IMR-90 (cell line): Measurements from ENCODE around the gene MOB3A.
"Not testable (repeated sequence)": the region's sequence is repeated elsewhere in the genome, so short reads cannot be mapped to it uniquely, and the experiment has no call there.

Source experiments
- BHLHE40 ChIP-seq: fragments of 150-350 bp; IDR thresholded peaks from 2 replicates; pipeline ENCODE4 v1.6.1; 2016; ENCODE audit warnings: mild to moderate bottlenecking, low read depth, low read length
- CEBPB ChIP-seq: IDR thresholded peaks from 2 replicates; pipeline ENCODE4 v1.6.1; 2012; ENCODE audit warnings: low read depth, low read length, improper control_type of control experiment
- FOS ChIP-seq: fragments of 150-350 bp; IDR thresholded peaks from 2 replicates; pipeline ENCODE4 v1.6.1; 2016; ENCODE audit warnings: low read depth, low read length
- MAFK ChIP-seq: IDR thresholded peaks from 2 replicates; pipeline ENCODE4 v1.6.1; 2012; ENCODE audit warnings: low read depth, low read length, improper control_type of control experiment
- MAZ ChIP-seq: IDR thresholded peaks from 2 replicates; pipeline ENCODE4 v1.6.1; 2012; ENCODE audit warnings: low read depth, mild to moderate bottlenecking, low read length, improper control_type of control experiment, moderate library complexity, borderline replicate concordance
- NFE2L2 ChIP-seq: fragments of 150-350 bp; IDR thresholded peaks from 2 replicates; pipeline ENCODE4 v1.6.1; 2016; ENCODE audit warnings: low read depth, mild to moderate bottlenecking, low read length
- POLR2A ChIP-seq: IDR thresholded peaks from 2 replicates; pipeline ENCODE4 v1.6.1; 2012; ENCODE audit warnings: mild to moderate bottlenecking, low read depth, low read length
- RAD21 ChIP-seq: IDR thresholded peaks from 2 replicates; pipeline ENCODE4 v1.6.1; 2012; ENCODE audit warnings: low read length, improper control_type of control experiment
- RCOR1 ChIP-seq: IDR thresholded peaks from 2 replicates; pipeline ENCODE4 v1.6.1; 2012; ENCODE audit warnings: mild to moderate bottlenecking, low read length, improper control_type of control experiment; ENCODE audit not compliant: insufficient replicate concordance
- RFX5 ChIP-seq: IDR thresholded peaks from 2 replicates; pipeline ENCODE4 v1.8.0; 2012; ENCODE audit warnings: low read depth, mild to moderate bottlenecking, low read length, moderate library complexity
- SMC3 ChIP-seq: fragments of 150-350 bp; IDR thresholded peaks from 2 replicates; pipeline ENCODE4 v1.6.1; 2016; ENCODE audit warnings: low read depth, mild to moderate bottlenecking, antibody characterized with exemption, low read length, moderate library complexity
- TF ChIP-seq, protein P1 (sequence below): conservative IDR thresholded peaks from 2 replicates; pipeline ENCODE4 v1.5.1; 2012; ENCODE audit warnings: mild to moderate bottlenecking, low read depth, low read length, improper control_type of control experiment
- TF ChIP-seq, protein P2 (sequence below): fragments of 150-350 bp; IDR thresholded peaks from 2 replicates; pipeline ENCODE4 v1.6.1; 2016; ENCODE audit warnings: low read depth, mild to moderate bottlenecking, low read length, moderate library complexity, borderline replicate concordance
- TF ChIP-seq, protein P3 (sequence below): fragments of 150-350 bp; IDR thresholded peaks from 2 replicates; pipeline ENCODE4 v1.6.1; 2017; ENCODE audit warnings: mild to moderate bottlenecking, antibody characterized with exemption, low read length, low read depth

DNA sequence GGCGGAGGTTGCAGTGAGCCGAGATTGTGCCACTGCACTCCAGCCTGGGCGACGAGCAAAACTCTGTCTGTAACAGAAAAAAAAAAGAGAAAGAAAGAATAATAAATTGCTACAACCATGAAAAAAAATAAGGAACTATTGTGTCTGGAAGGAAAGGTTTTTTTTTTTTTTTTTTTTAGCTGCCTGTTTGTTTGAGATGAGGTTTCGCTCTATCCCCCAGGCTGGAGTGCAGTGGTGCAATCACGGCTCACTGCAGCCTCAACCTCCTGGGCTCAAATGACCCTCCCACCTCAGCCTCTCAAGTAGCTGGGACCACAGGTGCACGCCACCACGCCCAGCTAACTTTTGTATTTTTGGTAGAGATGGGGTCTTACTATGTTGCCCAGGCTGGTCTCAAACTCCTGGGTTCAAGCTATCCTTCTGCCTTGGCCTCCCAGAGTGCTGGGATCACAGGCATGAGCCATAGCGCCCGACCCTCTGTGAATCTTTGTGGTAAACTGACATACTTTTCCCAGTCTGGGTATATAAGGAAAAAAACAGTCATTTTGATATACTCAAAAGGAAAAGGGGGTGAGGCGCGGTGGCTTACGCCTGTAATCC, 4.1 kb downstream of the MOB3A start:
- TF ChIP-seq FOS, POLR2A, BHLHE40, RFX5, RCOR1, RAD21, MAFK, SMC3, CEBPB, MAZ, NFE2L2: not testable (repeated sequence)
- TF ChIP-seq, protein P1, sequence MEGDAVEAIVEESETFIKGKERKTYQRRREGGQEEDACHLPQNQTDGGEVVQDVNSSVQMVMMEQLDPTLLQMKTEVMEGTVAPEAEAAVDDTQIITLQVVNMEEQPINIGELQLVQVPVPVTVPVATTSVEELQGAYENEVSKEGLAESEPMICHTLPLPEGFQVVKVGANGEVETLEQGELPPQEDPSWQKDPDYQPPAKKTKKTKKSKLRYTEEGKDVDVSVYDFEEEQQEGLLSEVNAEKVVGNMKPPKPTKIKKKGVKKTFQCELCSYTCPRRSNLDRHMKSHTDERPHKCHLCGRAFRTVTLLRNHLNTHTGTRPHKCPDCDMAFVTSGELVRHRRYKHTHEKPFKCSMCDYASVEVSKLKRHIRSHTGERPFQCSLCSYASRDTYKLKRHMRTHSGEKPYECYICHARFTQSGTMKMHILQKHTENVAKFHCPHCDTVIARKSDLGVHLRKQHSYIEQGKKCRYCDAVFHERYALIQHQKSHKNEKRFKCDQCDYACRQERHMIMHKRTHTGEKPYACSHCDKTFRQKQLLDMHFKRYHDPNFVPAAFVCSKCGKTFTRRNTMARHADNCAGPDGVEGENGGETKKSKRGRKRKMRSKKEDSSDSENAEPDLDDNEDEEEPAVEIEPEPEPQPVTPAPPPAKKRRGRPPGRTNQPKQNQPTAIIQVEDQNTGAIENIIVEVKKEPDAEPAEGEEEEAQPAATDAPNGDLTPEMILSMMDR = not testable (repeated sequence)
- TF ChIP-seq, protein P2, sequence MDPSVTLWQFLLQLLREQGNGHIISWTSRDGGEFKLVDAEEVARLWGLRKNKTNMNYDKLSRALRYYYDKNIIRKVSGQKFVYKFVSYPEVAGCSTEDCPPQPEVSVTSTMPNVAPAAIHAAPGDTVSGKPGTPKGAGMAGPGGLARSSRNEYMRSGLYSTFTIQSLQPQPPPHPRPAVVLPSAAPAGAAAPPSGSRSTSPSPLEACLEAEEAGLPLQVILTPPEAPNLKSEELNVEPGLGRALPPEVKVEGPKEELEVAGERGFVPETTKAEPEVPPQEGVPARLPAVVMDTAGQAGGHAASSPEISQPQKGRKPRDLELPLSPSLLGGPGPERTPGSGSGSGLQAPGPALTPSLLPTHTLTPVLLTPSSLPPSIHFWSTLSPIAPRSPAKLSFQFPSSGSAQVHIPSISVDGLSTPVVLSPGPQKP = not testable (repeated sequence)
- TF ChIP-seq, protein P3, sequence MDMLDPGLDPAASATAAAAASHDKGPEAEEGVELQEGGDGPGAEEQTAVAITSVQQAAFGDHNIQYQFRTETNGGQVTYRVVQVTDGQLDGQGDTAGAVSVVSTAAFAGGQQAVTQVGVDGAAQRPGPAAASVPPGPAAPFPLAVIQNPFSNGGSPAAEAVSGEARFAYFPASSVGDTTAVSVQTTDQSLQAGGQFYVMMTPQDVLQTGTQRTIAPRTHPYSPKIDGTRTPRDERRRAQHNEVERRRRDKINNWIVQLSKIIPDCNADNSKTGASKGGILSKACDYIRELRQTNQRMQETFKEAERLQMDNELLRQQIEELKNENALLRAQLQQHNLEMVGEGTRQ = not testable (repeated sequence)
